AG10803 (cell line): ENCODE measurements around the gene TCP11L1.

Experiments used
- DNase-seq: peaks from one replicate; pipeline ENCODE4 v3.0.0; 2010; ENCODE audit warnings: low read depth
- H3K4me3 ChIP-seq: 2 replicates; pipeline ENCODE4 v1.5.1; 2011; ENCODE audit warnings: mild to moderate bottlenecking, low read length, control low read depth
- CTCF ChIP-seq: conservative IDR thresholded peaks from 2 replicates; pipeline ENCODE4 v1.5.1; 2011; ENCODE audit warnings: mild to moderate bottlenecking, low read length, control low read depth, inconsistent platforms

Gene TCP11L1

DNA sequence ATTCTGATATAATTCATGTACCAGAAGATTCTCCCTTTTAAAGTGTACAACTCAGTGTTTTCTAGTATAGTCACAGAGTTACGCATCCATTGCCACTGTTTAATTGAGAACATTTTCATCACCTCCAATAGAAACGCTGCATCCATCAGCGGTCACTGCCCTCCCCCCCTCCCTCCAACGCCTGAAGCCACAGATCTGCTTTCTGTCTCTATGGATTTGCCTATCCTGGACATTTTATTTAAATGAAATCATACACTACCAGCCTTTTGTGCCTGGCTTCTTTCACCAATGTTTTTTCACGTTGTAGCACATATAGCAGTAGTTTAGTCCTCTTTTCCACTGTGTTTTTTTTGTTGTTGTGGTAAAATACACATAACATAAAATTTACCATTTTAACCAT is 22.8 kb downstream of the TCP11L1 start:
- TF ChIP-seq CTCF: no peak
- no peak overlapping the region for H3K4me3 ChIP-seq
- no peak for DNase-seq

DNA sequence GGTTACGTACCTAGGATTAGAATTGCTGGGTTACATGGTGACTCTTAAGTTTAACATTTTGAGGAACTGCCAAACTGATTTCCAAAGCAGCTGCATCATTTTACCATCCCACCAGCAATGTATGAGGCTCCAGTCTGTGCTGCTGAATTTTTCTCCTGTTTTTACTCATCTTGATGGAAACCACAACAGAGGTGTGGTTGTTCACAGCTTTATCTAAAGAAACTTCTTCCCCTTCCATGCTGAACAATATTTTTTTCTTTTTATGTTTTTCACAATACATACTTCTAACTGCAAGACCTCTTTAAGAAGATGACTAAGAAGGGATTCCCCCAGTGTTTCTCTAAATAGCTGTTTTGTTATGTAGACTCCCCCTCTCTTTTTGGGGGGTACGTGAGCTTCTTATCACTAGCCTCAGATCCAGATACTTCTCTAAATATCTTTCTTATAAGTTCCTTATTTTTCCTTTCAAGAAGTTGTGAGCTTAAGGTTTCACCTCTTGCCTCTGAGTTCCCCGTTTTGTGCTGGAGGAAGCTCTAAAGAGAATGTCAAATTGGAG is 24.0 kb downstream of the TCP11L1 start:
- no peak overlapping the region for H3K4me3 ChIP-seq
- DNase-seq: peak; percentile 82
- no peak for TF ChIP-seq CTCF

DNA sequence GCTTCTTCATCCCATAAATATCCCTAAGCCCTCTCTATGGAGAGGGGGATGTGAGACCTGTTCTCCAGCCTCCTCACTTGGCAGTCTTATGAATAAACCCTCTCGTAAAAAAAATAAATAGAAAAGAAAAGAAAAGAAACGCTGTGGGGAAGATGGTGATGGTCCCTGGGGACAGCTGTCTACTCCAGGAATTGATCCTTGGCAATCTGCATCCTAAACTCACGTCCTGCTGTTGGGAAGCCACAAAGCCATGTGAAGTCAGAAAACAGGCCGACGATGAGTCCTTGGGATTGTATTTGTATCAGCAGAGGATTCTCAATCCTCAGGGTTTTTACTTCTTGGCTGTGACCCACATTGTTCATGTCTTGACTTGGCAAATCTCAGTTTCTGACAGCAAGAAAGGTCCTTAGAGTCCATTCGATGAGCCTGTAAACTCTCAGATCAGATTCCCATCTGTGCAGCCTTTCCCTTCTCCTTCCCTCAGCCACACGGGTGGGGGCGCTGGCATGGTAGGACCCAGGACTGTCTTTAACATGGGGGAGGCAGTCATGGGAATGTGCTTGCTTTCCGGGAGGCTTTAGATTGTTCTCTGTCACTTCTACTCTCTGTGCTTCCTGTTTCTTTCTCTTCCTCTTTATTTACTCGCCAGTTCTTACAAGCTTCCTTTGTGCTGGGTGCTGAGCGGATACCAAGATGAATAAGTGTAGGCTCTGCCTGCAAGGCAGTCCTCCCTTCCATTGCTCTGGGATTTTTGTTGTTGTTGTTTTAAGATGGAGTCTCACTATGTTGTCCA is 24.9 kb downstream of the TCP11L1 start:
- H3K4me3 ChIP-seq: no peak overlapping the region
- DNase-seq: no peak
- no peak for TF ChIP-seq CTCF

DNA sequence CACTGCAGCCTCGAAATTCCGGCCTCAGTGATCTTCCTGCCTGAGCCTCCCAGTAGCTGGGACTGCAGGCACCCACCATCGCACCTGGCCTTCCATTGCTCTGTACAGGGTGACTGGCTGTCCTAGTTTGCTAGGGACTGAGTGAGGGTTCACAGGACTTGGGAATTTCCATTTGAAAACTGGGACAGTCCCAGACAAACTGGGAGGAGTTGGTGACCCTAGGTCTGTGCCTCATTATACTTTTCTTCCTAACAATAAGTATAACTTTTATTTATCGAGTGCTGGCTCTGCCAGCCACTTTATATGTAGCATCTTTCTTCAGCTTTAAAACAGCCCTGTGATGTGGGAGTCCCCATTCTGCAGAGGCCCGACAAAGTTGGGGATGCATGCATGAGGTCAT is 25.5 kb downstream of the TCP11L1 start:
- H3K4me3 ChIP-seq: no peak overlapping the region
- no peak for TF ChIP-seq CTCF
- no peak for DNase-seq

DNA sequence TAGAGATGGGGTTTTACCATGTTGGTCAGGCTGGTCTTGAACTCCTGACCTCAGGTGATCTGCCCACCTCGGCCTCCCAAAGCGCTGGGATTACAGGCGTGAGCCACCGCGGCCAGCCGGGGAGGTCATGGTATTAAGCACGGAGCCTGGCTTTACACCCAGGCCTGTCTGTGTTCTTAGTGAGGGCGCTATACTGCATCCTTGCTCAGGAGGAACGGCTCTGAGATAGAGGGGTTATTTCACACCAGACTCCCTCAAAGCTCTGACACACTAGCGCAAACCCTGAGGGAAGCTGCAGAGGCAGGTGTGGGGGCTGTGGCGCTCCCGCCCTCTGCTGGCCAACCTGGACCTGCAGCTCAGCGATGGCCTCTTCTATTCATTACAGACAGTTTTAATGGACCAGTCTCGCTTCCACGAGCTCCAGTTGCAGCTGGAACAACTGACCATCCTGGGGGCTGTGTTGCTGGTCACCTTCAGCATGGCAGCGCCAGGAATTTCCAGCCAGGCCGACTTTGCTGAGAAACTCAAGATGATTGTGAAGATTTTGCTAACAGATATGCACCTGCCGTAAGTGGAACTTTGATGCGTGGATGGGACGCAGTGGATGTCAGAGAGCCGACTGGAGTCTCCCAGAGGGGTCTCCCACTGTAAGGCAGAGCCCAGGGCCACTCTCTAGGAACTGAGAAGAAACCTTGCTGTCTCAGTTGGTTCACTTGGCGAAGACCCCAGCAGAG is 26.2 kb downstream of the TCP11L1 start:
- TF ChIP-seq CTCF: peak; percentile 90
- DNase-seq: peak; percentile 57

GRCh38 chr11:33067294-33067693 is 27.9 kb downstream of the TCP11L1 start:
- TF ChIP-seq CTCF: no peak

More for the DNA sequence above, 26.2 kb downstream of the TCP11L1 start:
- H3K4me3 ChIP-seq: no peak overlapping the region

More at GRCh38 chr11:33067294-33067693, 27.9 kb downstream of the TCP11L1 start:
- H3K4me3 ChIP-seq: no peak overlapping the region
- DNase-seq: no peak
